Thyroid gland (tissue), 4 donors: ENCODE results near the gene EBPL. TPM values are rescaled to one million over a fixed set of nuclear protein-coding genes. Genes with fewer than 3 reads are reported as not detected.

Experiments used
- DNase-seq, 2 donors: peaks; one replicate each; pipeline ENCODE4 v3.0.0-alpha.2; 2019
- H3K27ac ChIP-seq, 3 donors: fragments of 200-600 bp; sonication (generic); 1 replicate in 2 of 3; 2 replicates in 1 of 3; pipeline ENCODE4 v1.5.1; 2016 to 2019; ENCODE audit warnings: mild to moderate bottlenecking in 1 of 3, moderate library complexity in 1 of 3
- H3K27me3 ChIP-seq: fragments of 200-600 bp; sonication (generic); one replicate; pipeline ENCODE4 v1.5.1; 2019
- H3K36me3 ChIP-seq, 2 donors: fragments of 200-600 bp; sonication (generic); one replicate each; pipeline ENCODE4 v1.5.1; 2016 to 2019
- H3K4me1 ChIP-seq, 2 donors: fragments of 200-600 bp; sonication (generic); one replicate each; pipeline ENCODE4 v1.5.1; 2017 to 2019
- H3K4me3 ChIP-seq, 3 donors: fragments of 200-600 bp; sonication (generic); replicated peaks in 1 of 3; 1 replicate in 2 of 3; 2 replicates in 1 of 3; pipeline ENCODE4 v1.5.1; 2016; ENCODE audit warnings: mild to moderate bottlenecking in 1 of 3
- H3K9me3 ChIP-seq: fragments of 200-600 bp; sonication (generic); one replicate; pipeline ENCODE4 v1.5.1; 2017
- CTCF ChIP-seq, 6 experiments: fragments of 200-600 bp in 3 of 6; fragments of 450-650 bp in 3 of 6; sonication (generic) in 3 of 6; IDR thresholded peaks; one replicate each; pipeline ENCODE4 v1.5.1; 2016 to 2019; ENCODE audit warnings: antibody characterized with exemption in 6 of 6, mild to moderate bottlenecking in 2 of 6, inconsistent platforms in 1 of 6, moderate library complexity in 1 of 6
- POLR2A ChIP-seq, 2 donors: fragments of 450-650 bp; IDR thresholded peaks; one replicate each; pipeline ENCODE4 v1.6.1; 2017; ENCODE audit warnings: antibody characterized with exemption in 2 of 2, mild to moderate bottlenecking in 2 of 2, moderate library complexity in 1 of 2
- WGBS, 2 donors: methylation state at CpG; one replicate each; pipeline ENCODE4 v1.1.5; 2017; 5-methylcytosine and 5-hydroxymethylcytosine counted together
- intact Hi-C: fragments of 100-400 bp; cut with DNase I; formaldehyde crosslinking; loops from one replicate; pipeline ENCODE4 v1.15.1; 2023
- total RNA-seq, 4 donors: library from RNA; depleted of rRNA; stranded (reverse); fragments of >200 nt; gene quantifications; one replicate each; pipeline ENCODE4 v1.2.3, GENCODE V29; 2016

The EBPL gene
- total RNA-seq, 4 donors from 2014 or later, result 41.0 to 102 (median 66.9) TPM

GRCh38 chr13:49633710-49634109 lies 57.6 kb downstream of the EBPL start:
- TF ChIP-seq CTCF (IDR thresholded peaks at IDR 0.05), result no peak
- TF ChIP-seq POLR2A (IDR thresholded peaks at IDR 0.05), result no peak
- DNase-seq, result no peak
- WGBS, 2 donors, result 63 to 71% methylated on average over 4 of the region's 4 CpGs
- intact Hi-C loops, result no loop called here
- no peaks in the 10 kb centered on the region for H3K27me3 ChIP-seq
- H3K4me1 ChIP-seq, result no peaks in the 10 kb centered on the region
- no peak overlapping the region for H3K27ac ChIP-seq
- H3K36me3 ChIP-seq, result no peaks in the 10 kb centered on the region
- H3K9me3 ChIP-seq, result no peaks in the 10 kb centered on the region
- H3K4me3 ChIP-seq, result no peak overlapping the region

GRCh38 chr13:49632156-49632555 lies 59.1 kb downstream of the EBPL start:
- no peaks in the 10 kb centered on the region for H3K36me3 ChIP-seq
- H3K27me3 ChIP-seq, result no peaks in the 10 kb centered on the region
- H3K27ac ChIP-seq, result no peak overlapping the region
- H3K4me1 ChIP-seq, result no peaks in the 10 kb centered on the region
- TF ChIP-seq CTCF (IDR thresholded peaks at IDR 0.05), result no peak
- no peak for TF ChIP-seq POLR2A (IDR thresholded peaks at IDR 0.05)
- intact Hi-C loops, result no loop called here
- H3K9me3 ChIP-seq, result no peaks in the 10 kb centered on the region
- WGBS, 2 donors, result 89 to 91% methylated on average over 5 of the region's 5 CpGs
- no peak overlapping the region for H3K4me3 ChIP-seq
- DNase-seq, result no peak

GRCh38 chr13:49630580-49630979 lies 60.7 kb downstream of the EBPL start:
- Histone ChIP-seq H3K9me3 (no peaks in the 10 kb centered on the region), H3K27ac (no peak overlapping the region), H3K4me3 (no peak overlapping the region), H3K27me3 (no peaks in the 10 kb centered on the region), H3K4me1 (no peaks in the 10 kb centered on the region), H3K36me3 (no peaks in the 10 kb centered on the region)
- 75 to 92% methylated on average over 8 to 13 of the region's 16 CpGs for WGBS, 2 donors
- intact Hi-C loops, result no loop called here
- TF ChIP-seq CTCF (IDR thresholded peaks at IDR 0.05), result no peak
- no peak for DNase-seq

GRCh38 chr13:49629947-49630346 lies 61.3 kb downstream of the EBPL start:
- no peak overlapping the region for H3K4me3 ChIP-seq
- H3K9me3 ChIP-seq, result no peaks in the 10 kb centered on the region
- WGBS, 2 donors, result 76 to 79% methylated on average over 4 of the region's 4 CpGs
- intact Hi-C loops, result no loop called here
- DNase-seq, result no peak
- H3K4me1 ChIP-seq, result no peaks in the 10 kb centered on the region
- H3K36me3 ChIP-seq, result no peaks in the 10 kb centered on the region
- TF ChIP-seq CTCF (IDR thresholded peaks at IDR 0.05), result no peak
- TF ChIP-seq POLR2A (IDR thresholded peaks at IDR 0.05), result no peak
- no peak overlapping the region for H3K27ac ChIP-seq
- no peaks in the 10 kb centered on the region for H3K27me3 ChIP-seq

GRCh38 chr13:49629196-49629938 lies 61.9 kb downstream of the EBPL start:
- H3K9me3 ChIP-seq, result no peaks in the 10 kb centered on the region
- no peak overlapping the region for H3K27ac ChIP-seq
- 78 to 83% methylated on average over 8 of the region's 8 CpGs for WGBS, 2 donors
- no peaks in the 10 kb centered on the region for H3K36me3 ChIP-seq
- no peaks in the 10 kb centered on the region for H3K27me3 ChIP-seq
- DNase-seq, result no peak
- TF ChIP-seq POLR2A (IDR thresholded peaks at IDR 0.05), result no peak
- TF ChIP-seq CTCF (IDR thresholded peaks at IDR 0.05), result no peak
- H3K4me3 ChIP-seq, result no peak overlapping the region
- intact Hi-C loops, result no loop called here
- no peaks in the 10 kb centered on the region for H3K4me1 ChIP-seq
